ENCODE measurements around the gene IGFALS.

IGFALS gene

GRCh38 chr16:1826691-1827573 is 33.4 kb upstream of the IGFALS start, which contains the start of the genes FAHD1 and HAGH:
TSS of gene FAHD1 (plus strand) at chr16:1827206. CDS start at chr16:1827239, 33 bp downstream.
TSS of gene HAGH (minus strand) at chr16:1826825. CDS start at chr16:1826787, 38 bp downstream.
- Histone ChIP-seq H3K9ac (ENCODE audit: low read depth, low read length, poor library complexity) (peak within 1 kb of the TSS; percentile 99), H4K8ac (ENCODE audit: low read depth, low read length) (peak within 1 kb of the TSS; percentile 65), H2AFZ (ENCODE audit: low read length) (peak within 1 kb of the TSS; percentile 99), H2BK5ac (ENCODE audit: low read length) (peak within 1 kb of the TSS; percentile 93), H3K4me3 (ENCODE audit: low read length in 2 of 2) (peak within 1 kb of the TSS; percentile 95 to 97), H2BK12ac (ENCODE audit: low read length) (no peak within 1 kb of the TSS), H3K23ac (ENCODE audit: low read depth, low read length, poor library complexity) (peak within 1 kb of the TSS; percentile 94), H4K91ac (ENCODE audit: low read depth, low read length, poor library complexity) (peak within 1 kb of the TSS; percentile 97), H3K4ac (ENCODE audit: low read length) (peak within 1 kb of the TSS; percentile 60), H3K9me3 (replicated peaks in 1 of 2; ENCODE audit: control insufficient read depth in 2 of 2, insufficient read depth in 1 of 2, low read depth in 1 of 2, low read length in 2 of 2) (no peaks in the 10 kb centered on the region), H3K79me1 (ENCODE audit: low read depth, low read length) (peaks cover 18% of the 10 kb centered on the region), H2BK120ac (ENCODE audit: low read depth, low read length) (no peak within 1 kb of the TSS), H3K4me1 (ENCODE audit: control insufficient read depth in 2 of 2, insufficient read depth in 1 of 2, low read depth in 1 of 2, low read length in 2 of 2) (peaks cover 0 to 10% of the 10 kb centered on the region in 2 donors), H3K36me3 (replicated peaks in 1 of 2; ENCODE audit: control insufficient read depth in 2 of 2, insufficient read depth in 2 of 2, low read length in 2 of 2) (peaks cover 11 to 37% of the 10 kb centered on the region in 2 donors), H3K27me3 (ENCODE audit: control insufficient read depth in 3 of 3, insufficient read depth in 3 of 3, low read depth in 1 of 3, low read length in 3 of 3) (no peaks in the 10 kb centered on the region), H2BK15ac (ENCODE audit: low read length) (peak within 1 kb of the TSS; percentile 96), H2AK5ac (ENCODE audit: low read depth, low read length) (peak within 1 kb of the TSS; percentile 87), H3K14ac (ENCODE audit: low read length) (peak within 1 kb of the TSS; percentile 47), H3K18ac (ENCODE audit: low read length) (peak within 1 kb of the TSS; percentile 98), H3K4me2 (ENCODE audit: insufficient read depth, low read length, poor library complexity, severe bottlenecking) (peak within 1 kb of the TSS; percentile 89), H3K27ac (replicated peaks; ENCODE audit: low read length) (peak within 1 kb of the TSS; percentile 31)
- WGBS, 2 donors (ENCODE audit: extremely low coverage in 2 of 2, insufficient read length in 2 of 2, insufficient replicate concordance in 1 of 2), result no CpG with 5 or more reads among the region's 104 CpGs
- DNase-seq (ENCODE audit: low spot score), result peak; percentile 95

DNA sequence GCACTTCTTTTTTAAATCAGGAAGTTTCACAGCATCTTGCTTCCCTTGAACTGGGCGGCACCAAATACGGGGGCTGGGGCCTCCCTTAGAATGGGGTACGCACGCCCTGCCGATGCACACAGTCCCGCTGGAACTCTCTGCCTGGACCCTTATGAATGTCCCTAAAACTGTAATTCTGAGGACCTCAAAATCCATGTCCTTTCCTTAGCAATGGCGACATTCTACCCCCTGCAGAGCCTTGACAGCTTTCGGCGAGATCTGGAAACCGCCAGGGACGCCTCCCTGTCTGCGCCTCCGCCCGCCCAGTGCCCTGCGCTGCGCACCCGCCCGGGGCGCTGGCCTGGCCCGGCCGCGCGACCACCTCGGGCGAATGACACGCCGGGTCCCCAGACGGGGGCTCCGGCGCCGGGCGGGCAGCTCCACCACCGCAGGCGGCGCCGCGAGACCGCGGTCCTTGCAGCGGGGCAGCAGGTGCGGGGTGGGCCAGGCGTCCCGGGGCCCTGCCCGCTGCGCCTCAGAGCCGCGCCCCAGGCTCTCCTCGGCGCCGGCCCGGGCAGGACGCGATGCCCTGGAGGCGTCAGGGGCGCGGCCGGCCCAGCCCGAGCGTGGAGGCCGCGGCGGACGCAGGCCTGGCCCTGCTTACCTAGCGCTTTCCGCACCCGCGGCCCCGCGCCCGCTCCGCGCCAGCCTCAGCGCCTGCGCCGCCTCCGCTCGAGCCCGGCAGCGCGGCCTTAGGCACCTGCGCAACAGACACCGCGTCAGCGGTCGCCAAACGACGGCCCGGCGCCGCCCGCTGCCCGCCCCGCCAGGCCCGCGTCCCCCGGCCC is 32.6 kb upstream of the IGFALS start:
- peak overlapping the region; percentile 38 for H3K18ac ChIP-seq (ENCODE audit: low read length)
- H2BK5ac ChIP-seq (ENCODE audit: low read length), result no peak overlapping the region
- no peak overlapping the region for H4K91ac ChIP-seq (ENCODE audit: low read depth, low read length, poor library complexity)
- H3K4me1 ChIP-seq (ENCODE audit: control insufficient read depth in 2 of 2, insufficient read depth in 1 of 2, low read depth in 1 of 2, low read length in 2 of 2), result peaks cover 0 to 10% of the 10 kb centered on the region in 2 donors
- peak overlapping the region; percentile 99 for H2AFZ ChIP-seq (ENCODE audit: low read length)
- H3K23ac ChIP-seq (ENCODE audit: low read depth, low read length, poor library complexity), result peak overlapping the region; percentile 94
- H3K27me3 ChIP-seq (ENCODE audit: control insufficient read depth in 3 of 3, insufficient read depth in 3 of 3, low read depth in 1 of 3, low read length in 3 of 3), result no peaks in the 10 kb centered on the region
- no peak for DNase-seq (ENCODE audit: low spot score)
- H3K4me2 ChIP-seq (ENCODE audit: insufficient read depth, low read length, poor library complexity, severe bottlenecking), result peak overlapping the region; percentile 87
- no peak overlapping the region for H3K27ac ChIP-seq (replicated peaks; ENCODE audit: low read length)
- H4K8ac ChIP-seq (ENCODE audit: low read depth, low read length), result peak overlapping the region; percentile 65
- H3K9ac ChIP-seq (ENCODE audit: low read depth, low read length, poor library complexity), result peak overlapping the region; percentile 90
- H2BK120ac ChIP-seq (ENCODE audit: low read depth, low read length), result no peak overlapping the region
- peaks cover 11 to 38% of the 10 kb centered on the region in 2 donors for H3K36me3 ChIP-seq (replicated peaks in 1 of 2; ENCODE audit: control insufficient read depth in 2 of 2, insufficient read depth in 2 of 2, low read length in 2 of 2)
- H3K9me3 ChIP-seq (replicated peaks in 1 of 2; ENCODE audit: control insufficient read depth in 2 of 2, insufficient read depth in 1 of 2, low read depth in 1 of 2, low read length in 2 of 2), result no peaks in the 10 kb centered on the region
- H2BK15ac ChIP-seq (ENCODE audit: low read length), result no peak overlapping the region
- H3K14ac ChIP-seq (ENCODE audit: low read length), result no peak overlapping the region
- peaks cover 18% of the 10 kb centered on the region for H3K79me1 ChIP-seq (ENCODE audit: low read depth, low read length)
- no CpG with 5 or more reads among the region's 96 CpGs for WGBS, 2 donors (ENCODE audit: extremely low coverage in 2 of 2, insufficient read length in 2 of 2, insufficient replicate concordance in 1 of 2)
- peak overlapping the region; percentile 95 to 97 for H3K4me3 ChIP-seq (ENCODE audit: low read length in 2 of 2)
- H3K4ac ChIP-seq (ENCODE audit: low read length), result no peak overlapping the region
- no peak overlapping the region for H2BK12ac ChIP-seq (ENCODE audit: low read length)
- no peak overlapping the region for H2AK5ac ChIP-seq (ENCODE audit: low read depth, low read length)

DNA sequence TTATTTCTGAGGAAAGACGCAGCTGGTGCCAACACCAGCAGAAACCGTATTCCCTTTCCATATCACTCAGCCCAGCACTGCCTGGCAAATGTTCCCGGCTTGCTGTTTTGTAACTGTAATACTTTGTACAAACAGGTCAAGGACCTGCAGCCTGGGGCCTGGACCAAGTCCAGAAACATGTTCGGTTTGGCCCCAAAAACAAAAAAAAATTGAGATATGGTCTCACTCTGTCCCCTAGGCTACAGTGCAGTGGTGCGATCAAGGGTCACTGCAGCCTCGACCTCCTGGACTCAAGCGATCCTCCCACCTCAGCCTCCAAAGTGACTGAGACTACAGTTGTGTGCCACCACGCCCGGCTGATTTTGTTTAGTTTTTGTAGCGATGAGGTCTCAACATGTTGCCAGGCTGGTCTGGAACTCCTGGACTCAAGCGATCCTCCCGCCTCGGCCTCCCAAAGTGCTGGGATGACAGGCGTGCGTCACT is 31.9 kb upstream of the IGFALS start:
- Histone ChIP-seq H4K91ac (ENCODE audit: low read depth, low read length, poor library complexity) (no peak overlapping the region), H2BK12ac (ENCODE audit: low read length) (no peak overlapping the region), H3K14ac (ENCODE audit: low read length) (no peak overlapping the region), H2AFZ (ENCODE audit: low read length) (no peak overlapping the region), H2AK5ac (ENCODE audit: low read depth, low read length) (peak overlapping the region; percentile 14), H3K18ac (ENCODE audit: low read length) (no peak overlapping the region), H4K8ac (ENCODE audit: low read depth, low read length) (no peak overlapping the region), H3K9ac (ENCODE audit: low read depth, low read length, poor library complexity) (no peak overlapping the region), H3K79me1 (ENCODE audit: low read depth, low read length) (peaks cover 18% of the 10 kb centered on the region), H3K4me3 (ENCODE audit: low read length in 2 of 2) (peak overlapping the region; percentile 95 to 97), H3K27ac (replicated peaks; ENCODE audit: low read length) (no peak overlapping the region), H2BK120ac (ENCODE audit: low read depth, low read length) (no peak overlapping the region), H3K27me3 (ENCODE audit: control insufficient read depth in 3 of 3, insufficient read depth in 3 of 3, low read depth in 1 of 3, low read length in 3 of 3) (no peaks in the 10 kb centered on the region), H3K23ac (ENCODE audit: low read depth, low read length, poor library complexity) (no peak overlapping the region), H3K9me3 (replicated peaks in 1 of 2; ENCODE audit: control insufficient read depth in 2 of 2, insufficient read depth in 1 of 2, low read depth in 1 of 2, low read length in 2 of 2) (no peaks in the 10 kb centered on the region), H2BK5ac (ENCODE audit: low read length) (no peak overlapping the region), H3K36me3 (replicated peaks in 1 of 2; ENCODE audit: control insufficient read depth in 2 of 2, insufficient read depth in 2 of 2, low read length in 2 of 2) (peaks cover 15 to 35% of the 10 kb centered on the region in 2 donors), H3K4me2 (ENCODE audit: insufficient read depth, low read length, poor library complexity, severe bottlenecking) (no peak overlapping the region), H3K4ac (ENCODE audit: low read length) (no peak overlapping the region), H3K4me1 (ENCODE audit: control insufficient read depth in 2 of 2, insufficient read depth in 1 of 2, low read depth in 1 of 2, low read length in 2 of 2) (peaks cover 0 to 10% of the 10 kb centered on the region in 2 donors), H2BK15ac (ENCODE audit: low read length) (no peak overlapping the region)
- DNase-seq (ENCODE audit: low spot score), result no peak
- no CpG with 5 or more reads among the region's 15 CpGs for whole genome bisulfite sequencing, 2 donors (ENCODE audit: extremely low coverage in 2 of 2, insufficient read length in 2 of 2, insufficient replicate concordance in 1 of 2)

All from neuronal stem cell (in vitro differentiated cells).